Measurements from ENCODE around the gene NOVA1. TPM values are rescaled to one million over a fixed set of nuclear protein-coding genes. Genes with fewer than 3 reads are reported as not detected.

NOVA1 gene
- total and polyA plus RNA-seq, 12 donors: 1.3 to 8.9 (median 3.4) TPM

GRCh38 chr14:26415618-26416123 is 182.2 kb downstream of the NOVA1 start:
- no peaks in the 10 kb centered on the region for H3K27me3 ChIP-seq
- DNase-seq (no peak), ATAC-seq (no peak)
- no peak for TF ChIP-seq CTCF (IDR thresholded peaks at IDR 0.05)
- no peak overlapping the region for H3K27ac ChIP-seq
- no peak overlapping the region for H3K4me3 ChIP-seq
- H3K4me1 ChIP-seq: no peaks in the 10 kb centered on the region
- WGBS, 2 donors: 75 to 78% methylated on average over 7 of the region's 7 CpGs
- H3K36me3 ChIP-seq: no peaks in the 10 kb centered on the region
- H3K9me3 ChIP-seq: no peaks in the 10 kb centered on the region
- intact Hi-C loops (cut with DNase I): no loop called here

GRCh38 chr14:26414926-26415325 is 182.9 kb downstream of the NOVA1 start:
- Histone ChIP-seq H3K27me3 (no peaks in the 10 kb centered on the region), H3K4me1 (no peaks in the 10 kb centered on the region), H3K4me3 (no peak overlapping the region), H3K9me3 (no peaks in the 10 kb centered on the region), H3K36me3 (no peaks in the 10 kb centered on the region), H3K27ac (no peak overlapping the region)
- TF ChIP-seq CTCF (IDR thresholded peaks at IDR 0.05): no peak
- DNase-seq (no peak), ATAC-seq (no peak)
- intact Hi-C loops (cut with DNase I): no loop called here

GRCh38 chr14:26414103-26414502 is 183.7 kb downstream of the NOVA1 start:
- Histone ChIP-seq H3K27me3 (no peaks in the 10 kb centered on the region), H3K36me3 (no peaks in the 10 kb centered on the region), H3K4me1 (no peaks in the 10 kb centered on the region), H3K9me3 (no peaks in the 10 kb centered on the region), H3K27ac (no peak overlapping the region), H3K4me3 (no peak overlapping the region)
- DNase-seq (no peak), ATAC-seq (no peak)
- intact Hi-C loops (cut with DNase I): no loop called here
- no peak for TF ChIP-seq CTCF (IDR thresholded peaks at IDR 0.05)
- WGBS, 2 donors: 76 to 79% methylated on average over 1 of the region's 1 CpG

- no peaks in the 10 kb centered on the region for H3K36me3 ChIP-seq
- DNase-seq (no peak), ATAC-seq (no peak)
- H3K4me1 ChIP-seq: no peaks in the 10 kb centered on the region
- TF ChIP-seq CTCF (IDR thresholded peaks at IDR 0.05): no peak
- WGBS, 2 donors: 88% methylated on average over 3 of the region's 3 CpGs
- no peak overlapping the region for H3K27ac ChIP-seq
- no peaks in the 10 kb centered on the region for H3K27me3 ChIP-seq
- H3K4me3 ChIP-seq: no peak overlapping the region
- no peaks in the 10 kb centered on the region for H3K9me3 ChIP-seq
- intact Hi-C loops (cut with DNase I): no loop called here
Measured at GRCh38 chr14:26412421-26412820, 185.4 kb downstream of the NOVA1 start.
